HepG2 (cell line): Measurements from ENCODE around the gene MIGA2. TPM values are rescaled to one million over a fixed set of nuclear protein-coding genes. Genes with fewer than 3 reads are reported as not detected.

ENCODE experiments used
- ARHGAP35 ChIP-seq: sonication (generic); formaldehyde crosslinking; IDR thresholded peaks from 2 replicates; pipeline ENCODE4 v1.9.0; 2022; ENCODE audit warnings: mild to moderate bottlenecking, inconsistent platforms, moderate library complexity, missing genetic modification reagents, borderline replicate concordance
- DPF2 ChIP-seq: sonication (generic); formaldehyde crosslinking; IDR thresholded peaks from 2 replicates; pipeline ENCODE4 v1.4.0; 2020; ENCODE audit warnings: mild to moderate bottlenecking, low read depth, missing genetic modification reagents, borderline replicate concordance
- ESRRA ChIP-seq: sonication (generic); formaldehyde crosslinking; IDR thresholded peaks from 2 replicates; pipeline ENCODE4 v1.5.1; 2020; ENCODE audit warnings: mild to moderate bottlenecking, low read depth, missing genetic modification reagents
- HNRNPLL ChIP-seq: fragments of 200-400 bp; formaldehyde crosslinking; IDR thresholded peaks from 2 replicates; pipeline ENCODE4 v1.6.1; 2017; ENCODE audit warnings: mild to moderate bottlenecking, low read depth, low read length; ENCODE audit not compliant: poor library complexity, severe bottlenecking
- KAT8 ChIP-seq: IDR thresholded peaks from 2 replicates; pipeline ENCODE4 v1.6.1; 2016; ENCODE audit warnings: missing genetic modification reagents, missing compliant biosample characterization
- KDM4B ChIP-seq: sonication (generic); formaldehyde crosslinking; IDR thresholded peaks from 2 replicates; pipeline ENCODE4 v1.4.0; 2020; ENCODE audit warnings: missing genetic modification reagents
- KDM5B ChIP-seq: sonication (generic); formaldehyde crosslinking; IDR thresholded peaks from 2 replicates; pipeline ENCODE4 v1.4.0; 2020; ENCODE audit warnings: missing genetic modification reagents, mild to moderate bottlenecking, borderline replicate concordance
- MAFF ChIP-seq: IDR thresholded peaks from 2 replicates; pipeline ENCODE4 v1.6.1; 2011; ENCODE audit warnings: low read depth, low read length, improper control_type of control experiment
- MED13 ChIP-seq: sonication (generic); formaldehyde crosslinking; IDR thresholded peaks from 2 replicates; pipeline ENCODE4 v1.5.0; 2020; ENCODE audit warnings: missing genetic modification reagents
- MEIS2 ChIP-seq: sonication (generic); formaldehyde crosslinking; IDR thresholded peaks from 2 replicates; pipeline ENCODE4 v1.9.0; 2021; ENCODE audit warnings: mild to moderate bottlenecking, missing genetic modification reagents
- NONO ChIP-seq, 2 experiments: fragments of 450-650 bp in 1 of 2; sonication (generic) in 1 of 2; formaldehyde crosslinking in 1 of 2; IDR thresholded peaks in 1 of 2; conservative IDR thresholded peaks in 1 of 2; 2 replicates each; pipeline versions ENCODE4 v1.6.1 to v1.8.0; 2017 to 2022; ENCODE audit warnings: mild to moderate bottlenecking in 1 of 2, missing genetic modification reagents in 1 of 2, moderate library complexity in 1 of 2
- NRL ChIP-seq: sonication (generic); formaldehyde crosslinking; IDR thresholded peaks from 2 replicates; pipeline ENCODE4 v1.5.0; 2020; ENCODE audit warnings: missing genetic modification reagents, mild to moderate bottlenecking, moderate library complexity, borderline replicate concordance
- POLR2G ChIP-seq: fragments of 200-400 bp; formaldehyde crosslinking; IDR thresholded peaks from 2 replicates; pipeline ENCODE4 v1.6.1; 2018; ENCODE audit warnings: mild to moderate bottlenecking, low read depth, low read length, moderate library complexity
- RARA ChIP-seq: IDR thresholded peaks from 2 replicates; pipeline ENCODE4 v1.6.1; 2016; ENCODE audit warnings: missing genetic modification reagents, missing compliant biosample characterization
- ZMAT3 ChIP-seq: sonication (generic); formaldehyde crosslinking; conservative IDR thresholded peaks from 2 replicates; pipeline ENCODE4 v1.7.0; 2021; ENCODE audit warnings: missing genetic modification reagents
- ZNF143 ChIP-seq: sonication (generic); formaldehyde crosslinking; IDR thresholded peaks from 2 replicates; pipeline ENCODE4 v1.4.0; 2020; ENCODE audit warnings: missing genetic modification reagents
- ZNF557 ChIP-seq: sonication (generic); formaldehyde crosslinking; IDR thresholded peaks from 2 replicates; pipeline ENCODE4 v1.4.0; 2020; ENCODE audit warnings: missing genetic modification reagents
- ZNF572 ChIP-seq: sonication (generic); formaldehyde crosslinking; IDR thresholded peaks from 2 replicates; pipeline ENCODE4 v1.5.1; 2020; ENCODE audit warnings: mild to moderate bottlenecking, missing genetic modification reagents
- ZNF629 ChIP-seq: sonication (generic); formaldehyde crosslinking; conservative IDR thresholded peaks from 2 replicates; pipeline ENCODE4 v1.5.0; 2020; ENCODE audit warnings: missing genetic modification reagents
- ZNF670 ChIP-seq: sonication (generic); formaldehyde crosslinking; IDR thresholded peaks from 2 replicates; pipeline ENCODE4 v1.8.0; 2022; ENCODE audit warnings: mild to moderate bottlenecking, missing genetic modification reagents, borderline replicate concordance
- ZNF83 ChIP-seq: sonication (generic); formaldehyde crosslinking; IDR thresholded peaks from 2 replicates; pipeline ENCODE4 v1.4.0; 2020; ENCODE audit warnings: missing genetic modification reagents, mild to moderate bottlenecking, borderline replicate concordance
- ZSCAN12 ChIP-seq: sonication (generic); formaldehyde crosslinking; IDR thresholded peaks from 2 replicates; pipeline ENCODE4 v1.9.0; 2021; ENCODE audit warnings: mild to moderate bottlenecking, missing genetic modification reagents
- ZSCAN20 ChIP-seq: sonication (generic); formaldehyde crosslinking; IDR thresholded peaks from 2 replicates; pipeline ENCODE4 v1.4.0; 2020; ENCODE audit warnings: missing genetic modification reagents, mild to moderate bottlenecking, borderline replicate concordance
- polyA plus RNA-seq, 8 experiments: library from polyadenylated mRNA; depleted of rRNA in 3 of 8; stranded (reverse) in 7 of 8; unstranded in 1 of 8; fragments of >200 nt; fragmentation: Illumina TruSeq in 4 of 8; extraction: Trizol in 4 of 8; gene quantifications; 2 replicates each; pipeline versions ENCODE4 v1.2.1 to v1.2.3, GENCODE V29; 2011 to 2016; ENCODE audit warnings: low read depth in 4 of 8, missing spikeins in 1 of 8, mixed read lengths in 1 of 8; ENCODE audit not compliant: insufficient read depth in 1 of 8
- total RNA-seq, 5 experiments: library from RNA; depleted of rRNA; stranded (reverse); fragments of >200 nt; fragmentation: Illumina TruSeq; extraction: Trizol; gene quantifications; 2 replicates each; pipeline ENCODE4 v1.2.3, GENCODE V29; 2016; ENCODE audit warnings: low read depth in 1 of 5
- TF ChIP-seq, protein P1 (sequence below): sonication (generic); formaldehyde crosslinking; IDR thresholded peaks from 2 replicates; pipeline ENCODE4 v1.4.0; 2020; ENCODE audit warnings: missing genetic modification reagents
- TF ChIP-seq, protein P2 (sequence below): sonication (generic); formaldehyde crosslinking; IDR thresholded peaks from 2 replicates; pipeline ENCODE4 v1.8.1; 2023; ENCODE audit warnings: missing genetic modification reagents, inconsistent platforms, borderline replicate concordance
- TF ChIP-seq, protein P3 (sequence below): IDR thresholded peaks from 2 replicates; pipeline ENCODE4 v1.6.1; 2016; ENCODE audit warnings: low read depth, borderline replicate concordance

Gene MIGA2
- total and polyA plus RNA-seq, 2 of the 13 experiments (the other 11 are each of a cell fraction or from before 2014, with no cell fraction given): 10.8 to 17.1 TPM

DNA sequence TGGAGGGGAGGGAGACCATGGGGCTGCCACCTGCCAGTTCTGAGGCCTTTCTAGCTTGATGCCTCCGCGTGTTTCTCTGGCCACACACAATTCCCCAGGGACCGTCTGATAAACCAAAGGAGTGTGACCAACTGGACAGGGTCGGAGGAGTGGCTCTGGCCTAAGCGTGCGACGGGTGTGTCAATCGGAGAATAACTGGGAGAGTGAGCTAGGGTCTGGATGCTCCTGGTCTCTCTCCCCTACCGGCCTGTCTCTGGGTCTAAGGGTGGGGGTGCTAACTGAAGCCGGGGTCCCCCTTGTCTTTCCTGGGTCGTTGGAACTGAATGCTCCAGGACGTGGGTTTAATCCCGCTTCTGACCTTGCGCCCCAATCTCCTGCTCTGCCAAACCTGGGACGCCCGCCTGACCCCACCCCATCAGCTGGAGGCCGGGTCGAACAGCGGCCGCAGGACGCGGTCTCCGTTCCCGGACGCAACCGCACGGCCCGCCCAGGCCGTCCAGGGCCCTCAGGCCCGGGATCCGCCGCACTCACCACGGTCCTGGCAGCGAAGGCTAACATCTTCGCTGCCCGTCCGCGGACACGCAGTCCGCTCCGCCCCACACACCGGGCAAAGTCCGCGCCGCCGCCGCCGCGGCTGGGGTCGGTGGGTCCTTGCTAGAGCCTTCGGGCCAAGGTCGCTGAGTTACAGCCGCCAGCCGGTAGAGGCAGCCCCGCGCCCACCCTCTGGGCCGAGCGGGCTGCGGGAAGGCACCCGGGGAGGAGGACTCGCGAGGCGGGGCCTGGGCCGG is 73.7 kb downstream of the MIGA2 start (continued):
- TF ChIP-seq KDM4B: peak; percentile 30; the same call in 1 of the 2 replicates
- TF ChIP-seq POLR2G: peak; percentile 61; the same call in 1 of the 2 replicates
- peak; percentile 58; the same call in 1 of the 2 replicates for TF ChIP-seq ZSCAN20
- peak; percentile 87 for TF ChIP-seq ZMAT3 (CRISPR knock-in tag)
- TF ChIP-seq ZNF143: 0 out of 2 replicates have a peak, but pooled peaks have one; percentile 13
- TF ChIP-seq ARHGAP35: peak; percentile 58; the same call in 1 of the 2 replicates
- TF ChIP-seq ZNF670 (CRISPR knock-in tag): peak; percentile 55; the same call in 1 of the 2 replicates
- TF ChIP-seq MAFF: no peak
- no peak for TF ChIP-seq ZNF629 (CRISPR knock-in tag)
- peak; percentile 8; the same call in 1 of the 2 replicates for TF ChIP-seq RARA (CRISPR knock-in tag)
- TF ChIP-seq, protein P1, sequence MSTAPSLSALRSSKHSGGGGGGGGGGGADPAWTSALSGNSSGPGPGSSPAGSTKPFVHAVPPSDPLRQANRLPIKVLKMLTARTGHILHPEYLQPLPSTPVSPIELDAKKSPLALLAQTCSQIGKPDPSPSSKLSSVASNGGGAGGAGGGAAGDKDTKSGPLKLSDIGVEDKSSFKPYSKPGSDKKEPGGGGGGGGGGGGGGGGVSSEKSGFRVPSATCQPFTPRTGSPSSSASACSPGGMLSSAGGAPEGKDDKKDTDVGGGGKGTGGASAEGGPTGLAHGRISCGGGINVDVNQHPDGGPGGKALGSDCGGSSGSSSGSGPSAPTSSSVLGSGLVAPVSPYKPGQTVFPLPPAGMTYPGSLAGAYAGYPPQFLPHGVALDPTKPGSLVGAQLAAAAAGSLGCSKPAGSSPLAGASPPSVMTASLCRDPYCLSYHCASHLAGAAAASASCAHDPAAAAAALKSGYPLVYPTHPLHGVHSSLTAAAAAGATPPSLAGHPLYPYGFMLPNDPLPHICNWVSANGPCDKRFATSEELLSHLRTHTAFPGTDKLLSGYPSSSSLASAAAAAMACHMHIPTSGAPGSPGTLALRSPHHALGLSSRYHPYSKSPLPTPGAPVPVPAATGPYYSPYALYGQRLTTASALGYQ: peak; percentile 51; the same call in 1 of the 2 replicates
- TF ChIP-seq, protein P2, sequence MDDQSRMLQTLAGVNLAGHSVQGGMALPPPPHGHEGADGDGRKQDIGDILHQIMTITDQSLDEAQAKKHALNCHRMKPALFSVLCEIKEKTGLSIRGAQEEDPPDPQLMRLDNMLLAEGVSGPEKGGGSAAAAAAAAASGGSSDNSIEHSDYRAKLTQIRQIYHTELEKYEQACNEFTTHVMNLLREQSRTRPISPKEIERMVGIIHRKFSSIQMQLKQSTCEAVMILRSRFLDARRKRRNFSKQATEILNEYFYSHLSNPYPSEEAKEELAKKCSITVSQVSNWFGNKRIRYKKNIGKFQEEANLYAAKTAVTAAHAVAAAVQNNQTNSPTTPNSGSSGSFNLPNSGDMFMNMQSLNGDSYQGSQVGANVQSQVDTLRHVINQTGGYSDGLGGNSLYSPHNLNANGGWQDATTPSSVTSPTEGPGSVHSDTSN (CRISPR knock-in tag): peak; percentile 26; the same call in 1 of the 2 replicates
- peak; percentile 68 for TF ChIP-seq HNRNPLL
- TF ChIP-seq NONO (IDR thresholded peaks at IDR 0.05): no peak
- 0 out of 2 replicates have a peak, but pooled peaks have one; percentile 52 for TF ChIP-seq NONO (CRISPR knock-in tag; conservative IDR thresholded peaks at IDR 0.05)
- no peak for TF ChIP-seq DPF2 (CRISPR knock-in tag)
- 0 out of 2 replicates have a peak, but pooled peaks have one; percentile 83 for TF ChIP-seq ZNF557 (CRISPR knock-in tag)
- TF ChIP-seq NRL (CRISPR knock-in tag): peak; percentile 55
- TF ChIP-seq MEIS2 (CRISPR knock-in tag): peak; percentile 32; the same call in 1 of the 2 replicates
- 0 out of 2 replicates have a peak, but pooled peaks have one; percentile 39 for TF ChIP-seq MED13
- TF ChIP-seq, protein P3, sequence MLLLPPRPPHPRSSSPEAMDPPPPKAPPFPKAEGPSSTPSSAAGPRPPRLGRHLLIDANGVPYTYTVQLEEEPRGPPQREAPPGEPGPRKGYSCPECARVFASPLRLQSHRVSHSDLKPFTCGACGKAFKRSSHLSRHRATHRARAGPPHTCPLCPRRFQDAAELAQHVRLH: peak; percentile 59; the same call in 1 of the 2 replicates
- TF ChIP-seq KDM5B (CRISPR knock-in tag): peak; percentile 81
- TF ChIP-seq ESRRA (CRISPR knock-in tag): peak; percentile 57; the same call in 1 of the 2 replicates
- no peak for TF ChIP-seq ZNF83
- peak; percentile 27; the same call in 1 of the 2 replicates for TF ChIP-seq KAT8 (CRISPR knock-in tag)
- TF ChIP-seq ZSCAN12 (CRISPR knock-in tag): peak; percentile 48; the same call in 1 of the 2 replicates
- TF ChIP-seq ZNF572 (CRISPR knock-in tag): no peak
